ENCODE results near the gene NPLOC4. TPM values are rescaled to one million over a fixed set of nuclear protein-coding genes. Genes with fewer than 3 reads are reported as not detected.

The NPLOC4 gene
- total and polyA plus RNA-seq, 9 of the 15 experiments (the other 6 are each of a cell fraction or from before 2014, with no cell fraction given) = 1.5 to 116 (median 64.5) TPM

DNA sequence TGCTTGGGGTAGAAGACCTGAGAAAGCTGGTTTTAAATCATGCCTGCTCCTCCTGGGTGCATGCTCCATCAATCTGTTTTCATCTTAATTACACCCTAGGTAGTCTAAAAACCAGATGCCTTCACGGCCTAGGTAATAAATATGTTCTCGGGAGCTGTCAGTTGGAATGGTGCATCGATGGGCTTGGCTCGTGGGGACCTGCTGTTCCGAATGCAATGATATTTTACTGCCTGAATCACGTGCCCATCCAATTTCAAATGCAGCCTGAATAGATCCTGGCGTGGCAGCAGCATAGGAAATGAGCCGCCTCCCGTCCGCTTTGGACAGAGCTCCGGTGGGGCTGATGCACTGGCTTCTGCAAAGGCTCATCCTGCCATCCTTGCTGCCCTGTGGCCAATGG, 65.9 kb downstream of the NPLOC4 start:
- H3K27me3 ChIP-seq (ENCODE audit: control insufficient read depth in 2 of 2, insufficient read depth in 2 of 2, low read length in 2 of 2) = no peaks in the 10 kb centered on the region
- CTCF ChIA-PET (ENCODE audit: low intra/inter-chr PET ratio) = no interaction called here
- H3K36me3 ChIP-seq (ENCODE audit: control insufficient read depth, insufficient read depth, low read length) = peaks cover 92% of the 10 kb centered on the region
- no peak for FAIRE-seq
- DNase-seq (ENCODE audit: extremely low read depth in 1 of 4, low spot score in 3 of 4) = no peak
- no peaks in the 10 kb centered on the region; the same call in 1 of the 2 replicates for H4K20me1 ChIP-seq (replicated peaks; ENCODE audit: control insufficient read depth, insufficient read depth, low read length)
- H3K27ac ChIP-seq (ENCODE audit: extremely low read depth, low read depth, low read length) = no peak overlapping the region
- H3K9me1 ChIP-seq (ENCODE audit: control insufficient read depth, insufficient read depth, low read length) = no peaks in the 10 kb centered on the region
- H3K4me2 ChIP-seq (ENCODE audit: insufficient read depth, low read length) = no peak overlapping the region
- POLR2A ChIA-PET = interaction anchor here (0.6 to 1.3 kb wide), 4 partner anchors 9 to 129 kb away, joined by 3 read pairs; no protein-coding TSS in a partner anchor
- H3K4me1 ChIP-seq (replicated peaks in 1 of 2; ENCODE audit: control insufficient read depth in 2 of 2, insufficient read depth in 2 of 2, low read length in 2 of 2) = peaks cover 0 to 3% of the 10 kb centered on the region in 2 experiments; a peak in 1 of 5 replicates
- BruUV-seq (replicated peaks) = no TSS peak
- H3K79me2 ChIP-seq (ENCODE audit: control insufficient read depth, insufficient read depth, low read length) = no peaks in the 10 kb centered on the region
- no peak overlapping the region for H2AFZ ChIP-seq (ENCODE audit: low read depth, low read length)
- H3K4me3 ChIP-seq = no peak overlapping the region
- TF ChIP-seq, protein P1, sequence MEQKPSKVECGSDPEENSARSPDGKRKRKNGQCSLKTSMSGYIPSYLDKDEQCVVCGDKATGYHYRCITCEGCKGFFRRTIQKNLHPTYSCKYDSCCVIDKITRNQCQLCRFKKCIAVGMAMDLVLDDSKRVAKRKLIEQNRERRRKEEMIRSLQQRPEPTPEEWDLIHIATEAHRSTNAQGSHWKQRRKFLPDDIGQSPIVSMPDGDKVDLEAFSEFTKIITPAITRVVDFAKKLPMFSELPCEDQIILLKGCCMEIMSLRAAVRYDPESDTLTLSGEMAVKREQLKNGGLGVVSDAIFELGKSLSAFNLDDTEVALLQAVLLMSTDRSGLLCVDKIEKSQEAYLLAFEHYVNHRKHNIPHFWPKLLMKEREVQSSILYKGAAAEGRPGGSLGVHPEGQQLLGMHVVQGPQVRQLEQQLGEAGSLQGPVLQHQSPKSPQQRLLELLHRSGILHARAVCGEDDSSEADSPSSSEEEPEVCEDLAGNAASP (IDR thresholded peaks at IDR 0.05) = no peak
- TF ChIP-seq ILF3 (IDR thresholded peaks at IDR 0.05; ENCODE audit: borderline replicate concordance) (no peak), ZNF644 (tag; IDR thresholded peaks at IDR 0.05; ENCODE audit: low read depth) (no peak), ETV6 (IDR thresholded peaks at IDR 0.05; ENCODE audit: borderline replicate concordance in 1 of 2, low read depth in 2 of 2, low read length in 1 of 2) (no peak), ETV6 (CRISPR knock-in tag; IDR thresholded peaks at IDR 0.05; ENCODE audit: borderline replicate concordance) (no peak), ZKSCAN8 (CRISPR knock-in tag; IDR thresholded peaks at IDR 0.05) (no peak), NFATC3 (IDR thresholded peaks at IDR 0.05) (no peak), ZNF121 (CRISPR knock-in tag; conservative IDR thresholded peaks at IDR 0.05) (no peak), ARID1B (IDR thresholded peaks at IDR 0.05) (no peak), ILK (tag; IDR thresholded peaks at IDR 0.05; ENCODE audit: borderline replicate concordance, low read depth) (no peak)
- TF ChIP-seq, protein P2, sequence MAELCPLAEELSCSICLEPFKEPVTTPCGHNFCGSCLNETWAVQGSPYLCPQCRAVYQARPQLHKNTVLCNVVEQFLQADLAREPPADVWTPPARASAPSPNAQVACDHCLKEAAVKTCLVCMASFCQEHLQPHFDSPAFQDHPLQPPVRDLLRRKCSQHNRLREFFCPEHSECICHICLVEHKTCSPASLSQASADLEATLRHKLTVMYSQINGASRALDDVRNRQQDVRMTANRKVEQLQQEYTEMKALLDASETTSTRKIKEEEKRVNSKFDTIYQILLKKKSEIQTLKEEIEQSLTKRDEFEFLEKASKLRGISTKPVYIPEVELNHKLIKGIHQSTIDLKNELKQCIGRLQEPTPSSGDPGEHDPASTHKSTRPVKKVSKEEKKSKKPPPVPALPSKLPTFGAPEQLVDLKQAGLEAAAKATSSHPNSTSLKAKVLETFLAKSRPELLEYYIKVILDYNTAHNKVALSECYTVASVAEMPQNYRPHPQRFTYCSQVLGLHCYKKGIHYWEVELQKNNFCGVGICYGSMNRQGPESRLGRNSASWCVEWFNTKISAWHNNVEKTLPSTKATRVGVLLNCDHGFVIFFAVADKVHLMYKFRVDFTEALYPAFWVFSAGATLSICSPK (IDR thresholded peaks at IDR 0.05; ENCODE audit: borderline replicate concordance) = no peak
- no peak overlapping the region for H3K9ac ChIP-seq (ENCODE audit: insufficient read depth in 1 of 2, low read depth in 2 of 2, low read length in 2 of 2)
- no peaks in the 10 kb centered on the region for H3K9me3 ChIP-seq (replicated peaks; ENCODE audit: control insufficient read depth, insufficient read depth, low read depth, low read length)
- ATAC-seq = no peak
- in situ Hi-C loops (cut with MboI) = no loop called here
- WGBS (ENCODE audit: insufficient coverage, low coverage, missing lambda C conversion rate) = 90% methylated on average over 11 of the region's 11 CpGs
- intact Hi-C loops (cut with micrococcal nuclease) = no loop called here

Data from K562 (cell line).